Measurements from ENCODE around the gene CSRP1. TPM values are rescaled to one million over a fixed set of nuclear protein-coding genes. Genes with fewer than 3 reads are reported as not detected.

Gene CSRP1
- polyA plus RNA-seq, 1 donor from 2014 or later: 4.2 TPM

DNA sequence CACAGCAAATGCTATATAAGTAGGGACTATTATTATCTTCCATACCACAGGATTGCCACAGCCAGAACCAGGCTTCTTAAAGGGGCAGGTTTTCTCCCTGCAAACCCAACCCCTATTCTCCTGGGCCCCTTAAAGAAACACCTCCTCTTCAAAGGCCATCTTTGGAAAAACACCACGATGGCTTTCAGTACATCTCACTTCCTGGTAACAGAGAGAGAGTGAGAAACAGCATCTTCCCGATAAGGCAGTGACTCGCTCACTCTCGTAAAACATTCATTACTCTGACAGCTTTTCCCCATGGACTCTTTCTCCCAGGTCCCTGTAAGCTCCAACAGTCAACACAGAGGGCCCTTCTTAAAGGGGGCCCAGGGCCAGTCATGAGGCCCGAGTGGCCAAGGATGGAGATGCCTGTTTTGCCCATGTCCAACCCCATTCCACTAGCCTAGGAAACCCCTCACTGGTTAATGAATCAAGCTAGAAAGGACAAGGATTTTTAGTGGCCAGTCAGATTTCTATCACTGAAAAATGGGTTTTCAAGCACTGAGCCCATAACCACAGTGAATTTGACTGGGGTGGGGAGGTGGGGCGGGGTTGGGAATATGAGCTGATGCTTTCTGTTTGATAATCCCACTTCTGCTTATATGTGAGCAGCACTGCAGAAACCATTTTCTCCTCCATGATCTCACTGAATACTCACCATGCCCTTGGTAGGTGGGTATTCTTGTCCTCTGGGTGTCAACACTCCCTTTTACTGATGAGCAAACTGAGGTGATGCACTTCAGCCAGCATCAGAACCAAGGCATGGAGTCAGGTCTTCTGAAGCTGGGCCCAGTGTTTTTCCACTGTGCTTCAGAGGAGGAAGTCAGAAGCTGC, 28.4 kb upstream of the CSRP1 start:
- no peak overlapping the region for H3K9ac ChIP-seq (ENCODE audit: low read length)
- no peak overlapping the region for H3K4me3 ChIP-seq (ENCODE audit: low read length)
- H3K79me2 ChIP-seq (replicated peaks; ENCODE audit: insufficient read depth, low read length): no peaks in the 10 kb centered on the region
- no peaks in the 10 kb centered on the region for H4K20me1 ChIP-seq (ENCODE audit: insufficient read depth)
- H3K27ac ChIP-seq (ENCODE audit: low read length): no peak overlapping the region
- no peaks in the 10 kb centered on the region for H3K36me3 ChIP-seq (ENCODE audit: insufficient read depth, low read length)
- H3K9me3 ChIP-seq (ENCODE audit: low read length): no peaks in the 10 kb centered on the region
- no peaks in the 10 kb centered on the region for H3K9me2 ChIP-seq (ENCODE audit: insufficient read depth, low read length)
- H3K27me3 ChIP-seq (ENCODE audit: insufficient read depth, low read depth, low read length): peaks cover 29% of the 10 kb centered on the region
- no peak overlapping the region for H2AFZ ChIP-seq (ENCODE audit: low read depth, low read length)
- H3K4me2 ChIP-seq (ENCODE audit: low read length): no peak overlapping the region
- H3F3A ChIP-seq (ENCODE audit: insufficient read depth, low read length, poor library complexity, severe bottlenecking): no peaks in the 10 kb centered on the region
- TF ChIP-seq REST (IDR thresholded peaks at IDR 0.05; ENCODE audit: borderline replicate concordance) (no peak), SMC3 (conservative IDR thresholded peaks at IDR 0.05; ENCODE audit: poor library complexity) (no peak), CTCF (IDR thresholded peaks at IDR 0.05; ENCODE audit: poor library complexity, severe bottlenecking) (no peak), TAF1 (IDR thresholded peaks at IDR 0.05; ENCODE audit: low read depth) (no peak), POLR2AphosphoS5 (IDR thresholded peaks at IDR 0.05) (no peak), MXI1 (conservative IDR thresholded peaks at IDR 0.05; ENCODE audit: poor library complexity, severe bottlenecking) (no peak)

- H3K79me2 ChIP-seq (replicated peaks; ENCODE audit: insufficient read depth, low read length): no peaks in the 10 kb centered on the region
- H3K9me3 ChIP-seq (ENCODE audit: low read length): no peaks in the 10 kb centered on the region
- peaks cover 15% of the 10 kb centered on the region for H3K27me3 ChIP-seq (ENCODE audit: insufficient read depth, low read depth, low read length)
- H3K36me3 ChIP-seq (ENCODE audit: insufficient read depth, low read length): no peaks in the 10 kb centered on the region
- no peaks in the 10 kb centered on the region for H3F3A ChIP-seq (ENCODE audit: insufficient read depth, low read length, poor library complexity, severe bottlenecking)
- no peak overlapping the region for H3K4me2 ChIP-seq (ENCODE audit: low read length)
- H3K4me3 ChIP-seq (ENCODE audit: low read length): no peak overlapping the region
- no peaks in the 10 kb centered on the region for H4K20me1 ChIP-seq (ENCODE audit: insufficient read depth)
- H3K9ac ChIP-seq (ENCODE audit: low read length): no peak overlapping the region
- no peaks in the 10 kb centered on the region for H3K9me2 ChIP-seq (ENCODE audit: insufficient read depth, low read length)
- TF ChIP-seq EZH2 (IDR thresholded peaks at IDR 0.05; ENCODE audit: borderline replicate concordance, insufficient read depth, low read length, poor library complexity, severe bottlenecking) (no peak), MXI1 (conservative IDR thresholded peaks at IDR 0.05; ENCODE audit: poor library complexity, severe bottlenecking) (no peak), REST (IDR thresholded peaks at IDR 0.05; ENCODE audit: borderline replicate concordance) (no peak), RAD21 (conservative IDR thresholded peaks at IDR 0.05) (no peak), EP300 (conservative IDR thresholded peaks at IDR 0.05; ENCODE audit: poor library complexity, severe bottlenecking) (no peak), SMC3 (conservative IDR thresholded peaks at IDR 0.05; ENCODE audit: poor library complexity) (no peak), POLR2AphosphoS5 (IDR thresholded peaks at IDR 0.05) (no peak), TAF1 (IDR thresholded peaks at IDR 0.05; ENCODE audit: low read depth) (no peak), CTCF (IDR thresholded peaks at IDR 0.05; ENCODE audit: poor library complexity, severe bottlenecking) (no peak)
- no peak overlapping the region for H3K27ac ChIP-seq (ENCODE audit: low read length)
- H2AFZ ChIP-seq (ENCODE audit: low read depth, low read length): no peak overlapping the region
Observed at GRCh38 chr1:201533836-201534235, 26.9 kb upstream of the CSRP1 start.
